IPS DF 6.9 (cell line): ENCODE data around the gene MLLT11.

Experiments
- DNase-seq: peaks from one replicate; pipeline ENCODE4 v3.0.0-alpha.2; 2013; ENCODE audit warnings: low read depth, low spot score
- H3K27ac ChIP-seq: one replicate; pipeline ENCODE4 v1.5.1; 2013; ENCODE audit warnings: low read length, control low read depth
- H3K27me3 ChIP-seq: 2 replicates; pipeline ENCODE4 v1.6.1; 2013; ENCODE audit warnings: mild to moderate bottlenecking, low read length; ENCODE audit not compliant: control insufficient read depth, insufficient read depth
- H3K36me3 ChIP-seq: 2 replicates; pipeline ENCODE4 v1.6.1; 2013; ENCODE audit warnings: low read length; ENCODE audit not compliant: control insufficient read depth, insufficient read depth
- H3K4me1 ChIP-seq: 2 replicates; pipeline ENCODE4 v1.6.1; 2013; ENCODE audit warnings: low read length; ENCODE audit not compliant: control insufficient read depth, insufficient read depth
- H3K4me3 ChIP-seq: 2 replicates; pipeline ENCODE4 v1.5.1; 2013; ENCODE audit warnings: mild to moderate bottlenecking, low read length
- H3K9me3 ChIP-seq: 2 replicates; pipeline ENCODE4 v1.6.1; 2013; ENCODE audit warnings: low read length, inconsistent platforms; ENCODE audit not compliant: control insufficient read depth, insufficient read depth
- WGBS: extraction: QIAGEN DNeasy Blood & Tissue Kit; methylation state at CpG from one replicate; pipeline ENCODE4 v1.1.7; 2013; ENCODE audit warnings: mixed read lengths, missing lambda C conversion rate; ENCODE audit not compliant: insufficient read length, insufficient coverage; 5-methylcytosine and 5-hydroxymethylcytosine counted together

The MLLT11 gene

GRCh38 chr1:151039521-151039920 is 20.7 kb upstream of the MLLT11 start:
- no peaks in the 10 kb centered on the region for H3K27me3 ChIP-seq
- H3K36me3 ChIP-seq: no peaks in the 10 kb centered on the region; the same call in 1 of the 2 replicates
- H3K9me3 ChIP-seq: no peaks in the 10 kb centered on the region
- DNase-seq: no peak
- H3K4me1 ChIP-seq: peaks cover 6% of the 10 kb centered on the region
- no peak overlapping the region for H3K27ac ChIP-seq
- WGBS: no CpG with 5 or more reads among the region's 3 CpGs
- H3K4me3 ChIP-seq: no peak overlapping the region

GRCh38 chr1:151043163-151043562 is 17.0 kb upstream of the MLLT11 start:
- H3K36me3 ChIP-seq: no peaks in the 10 kb centered on the region
- no peak overlapping the region for H3K27ac ChIP-seq
- WGBS: no CpG with 5 or more reads among the region's 1 CpG
- no peak overlapping the region for H3K4me3 ChIP-seq
- peaks cover 2% of the 10 kb centered on the region; the same call in 1 of the 2 replicates for H3K4me1 ChIP-seq
- no peak for DNase-seq
- no peaks in the 10 kb centered on the region for H3K9me3 ChIP-seq
- H3K27me3 ChIP-seq: no peaks in the 10 kb centered on the region

- WGBS: no CpG with 5 or more reads among the region's 29 CpGs
These were observed 12.6 kb upstream of the MLLT11 start, which contains the start of gene C1orf56 for GRCh38 chr1:151047591-151047924. Gene C1orf56, plus strand, starts transcription at chr1:151047751. Its CDS starts 97 bp downstream, at chr1:151047848.

GRCh38 chr1:151047925-151048644 is 12.1 kb upstream of the MLLT11 start:
- Histone ChIP-seq H3K4me1 (no peaks in the 10 kb centered on the region), H3K4me3 (peak overlapping the region; percentile 73; the same call in 1 of the 2 replicates), H3K36me3 (peaks cover 5% of the 10 kb centered on the region; the same call in 1 of the 2 replicates), H3K27me3 (no peaks in the 10 kb centered on the region), H3K27ac (no peak overlapping the region), H3K9me3 (no peaks in the 10 kb centered on the region)
- no peak for DNase-seq
- WGBS: no CpG with 5 or more reads among the region's 48 CpGs

More at GRCh38 chr1:151047591-151047924, 12.6 kb upstream of the MLLT11 start, which contains the start of gene C1orf56:
- no peak for DNase-seq
- no peaks in the 10 kb centered on the region for H3K27me3 ChIP-seq
- H3K36me3 ChIP-seq: 0 out of 2 replicates have a peak, but pooled peaks cover 2% of the 10 kb centered on the region
- H3K27ac ChIP-seq: no peak within 1 kb of the TSS
- H3K9me3 ChIP-seq: no peaks in the 10 kb centered on the region
- no peaks in the 10 kb centered on the region for H3K4me1 ChIP-seq
- H3K4me3 ChIP-seq: peak within 1 kb of the TSS; percentile 73; the same call in 1 of the 2 replicates

- DNase-seq: peak; percentile 73
- H3K4me1 ChIP-seq: no peaks in the 10 kb centered on the region
- no peak overlapping the region for H3K27ac ChIP-seq
- peaks cover 5% of the 10 kb centered on the region; the same call in 1 of the 2 replicates for H3K36me3 ChIP-seq
- no peaks in the 10 kb centered on the region for H3K9me3 ChIP-seq
- no peaks in the 10 kb centered on the region for H3K27me3 ChIP-seq
- no CpG with 5 or more reads among the region's 3 CpGs for WGBS
- peak overlapping the region; percentile 73; the same call in 1 of the 2 replicates for H3K4me3 ChIP-seq
These were observed 11.6 kb upstream of the MLLT11 start for GRCh38 chr1:151048645-151049032.

GRCh38 chr1:151049458-151049857 is 10.7 kb upstream of the MLLT11 start:
- Histone ChIP-seq H3K36me3 (peaks cover 11% of the 10 kb centered on the region; the same call in 1 of the 2 replicates), H3K9me3 (no peaks in the 10 kb centered on the region), H3K4me3 (no peak overlapping the region), H3K27ac (no peak overlapping the region), H3K4me1 (no peaks in the 10 kb centered on the region), H3K27me3 (no peaks in the 10 kb centered on the region)
- no peak for DNase-seq
- no CpG with 5 or more reads among the region's 5 CpGs for WGBS

- Histone ChIP-seq H3K4me1 (no peaks in the 10 kb centered on the region), H3K9me3 (no peaks in the 10 kb centered on the region), H3K4me3 (no peak overlapping the region), H3K27ac (no peak overlapping the region), H3K27me3 (no peaks in the 10 kb centered on the region), H3K36me3 (peaks cover 16% of the 10 kb centered on the region; the same call in 1 of the 2 replicates)
- no CpG with 5 or more reads among the region's 2 CpGs for WGBS
- DNase-seq: no peak
These were observed 10.0 kb upstream of the MLLT11 start for GRCh38 chr1:151050051-151050688.

GRCh38 chr1:151051356-151052009 is 8.7 kb upstream of the MLLT11 start:
- Histone ChIP-seq H3K4me3 (no peak overlapping the region), H3K36me3 (peaks cover 24% of the 10 kb centered on the region; the same call in 1 of the 2 replicates), H3K27me3 (no peaks in the 10 kb centered on the region), H3K4me1 (no peaks in the 10 kb centered on the region), H3K9me3 (no peaks in the 10 kb centered on the region), H3K27ac (no peak overlapping the region)
- DNase-seq: no peak
- no CpG with 5 or more reads among the region's 2 CpGs for WGBS

GRCh38 chr1:151054971-151055547 is 5.1 kb upstream of the MLLT11 start:
- no CpG with 5 or more reads among the region's 4 CpGs for WGBS
- peaks cover 1% of the 10 kb centered on the region; the same call in 1 of the 2 replicates for H3K4me1 ChIP-seq
- H3K9me3 ChIP-seq: no peaks in the 10 kb centered on the region
- peaks cover 27% of the 10 kb centered on the region; the same call in 1 of the 2 replicates for H3K36me3 ChIP-seq
- no peaks in the 10 kb centered on the region for H3K27me3 ChIP-seq
- H3K4me3 ChIP-seq: no peak overlapping the region
- no peak overlapping the region for H3K27ac ChIP-seq
- DNase-seq: no peak

GRCh38 chr1:151055581-151055980 is 4.6 kb upstream of the MLLT11 start:
- Histone ChIP-seq H3K27ac (no peak overlapping the region), H3K4me1 (peaks cover 1% of the 10 kb centered on the region; the same call in 1 of the 2 replicates), H3K4me3 (no peak overlapping the region), H3K27me3 (no peaks in the 10 kb centered on the region), H3K36me3 (peaks cover 27% of the 10 kb centered on the region; the same call in 1 of the 2 replicates), H3K9me3 (no peaks in the 10 kb centered on the region)
- no CpG with 5 or more reads among the region's 2 CpGs for WGBS
- no peak for DNase-seq
